Type B pancreatic cell (in vitro differentiated cells): ENCODE measurements around the gene TANGO6. TPM values are rescaled to one million over a fixed set of nuclear protein-coding genes. Genes with fewer than 3 reads are reported as not detected.

Source experiments
- DNase-seq: peaks from one replicate; pipeline ENCODE4 v3.0.0; 2021; ENCODE audit warnings: mixed read lengths; ENCODE audit not compliant: unreplicated experiment; ENCODE audit errors: extremely low spot score
- H3K27ac Mint-ChIP-seq: 2 replicates; pipeline ENCODE4 v1.8.0; 2021; ENCODE audit warnings: mild to moderate bottlenecking, mixed read lengths
- H3K27me3 Mint-ChIP-seq: 2 replicates; pipeline ENCODE4 v1.8.0; 2021; ENCODE audit warnings: mixed read lengths
- H3K36me3 Mint-ChIP-seq: 2 replicates; pipeline ENCODE4 v1.8.0; 2021; ENCODE audit warnings: mixed read lengths
- H3K4me1 Mint-ChIP-seq: one replicate; pipeline ENCODE4 v1.8.0; 2021; ENCODE audit warnings: mixed read lengths; ENCODE audit not compliant: unreplicated experiment
- H3K4me3 Mint-ChIP-seq: 2 replicates; pipeline ENCODE4 v1.8.0; 2021; ENCODE audit warnings: mild to moderate bottlenecking, mixed read lengths
- H3K9me3 Mint-ChIP-seq: 2 replicates; pipeline ENCODE4 v1.8.0; 2021; ENCODE audit warnings: mixed read lengths
- CTCF ChIP-seq: fragments of 200-600 bp; sonication (generic); conservative IDR thresholded peaks from 2 replicates; pipeline ENCODE4 v1.5.0; 2021; ENCODE audit warnings: antibody characterized with exemption, mild to moderate bottlenecking
- total RNA-seq: library from RNA; stranded (reverse); gene quantifications from 2 replicates; pipeline ENCODE4 v1.2.1, GENCODE V29; 2021; ENCODE audit warnings: low replicate concordance

TANGO6 gene
- total RNA-seq, 1 donor from 2014 or later: 13.0 TPM

DNA sequence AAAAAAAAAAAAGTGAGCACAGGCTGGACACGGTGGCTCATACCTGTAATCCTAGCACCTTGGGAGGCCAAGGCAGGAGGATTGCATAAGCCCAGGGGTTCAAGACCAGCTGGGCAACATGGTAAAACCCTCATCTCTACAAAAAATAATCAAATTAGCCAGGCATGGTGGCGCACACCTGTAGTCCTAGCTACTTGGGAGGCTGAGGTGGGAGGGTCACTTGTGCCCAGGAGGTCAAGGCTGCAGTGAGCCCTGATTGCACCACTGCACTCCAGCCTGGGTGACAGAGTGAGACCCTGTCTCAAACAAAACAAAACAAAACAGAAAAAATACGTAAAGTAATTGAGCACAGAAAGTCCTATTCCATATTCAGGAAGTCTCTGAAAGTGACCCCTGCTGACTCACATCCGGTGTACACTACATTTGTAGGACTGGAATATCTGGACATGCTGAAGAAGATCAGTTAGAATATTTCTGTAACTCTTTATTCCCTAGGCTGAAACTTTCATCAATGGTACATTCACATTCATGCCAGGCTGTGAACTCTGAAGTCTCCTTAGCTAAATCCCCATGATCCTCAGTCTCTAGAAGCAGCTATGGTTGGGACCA is 196.1 kb downstream of the TANGO6 start:
- peaks cover 6% of the 10 kb centered on the region for H3K36me3 Mint-ChIP-seq
- no peak for TF ChIP-seq CTCF
- no peaks in the 10 kb centered on the region for H3K27me3 Mint-ChIP-seq
- H3K4me1 Mint-ChIP-seq: no peaks in the 10 kb centered on the region
- no peak for DNase-seq
- H3K9me3 Mint-ChIP-seq: peaks cover 7% of the 10 kb centered on the region
- no peak overlapping the region for H3K4me3 Mint-ChIP-seq
- no peak overlapping the region for H3K27ac Mint-ChIP-seq

DNA sequence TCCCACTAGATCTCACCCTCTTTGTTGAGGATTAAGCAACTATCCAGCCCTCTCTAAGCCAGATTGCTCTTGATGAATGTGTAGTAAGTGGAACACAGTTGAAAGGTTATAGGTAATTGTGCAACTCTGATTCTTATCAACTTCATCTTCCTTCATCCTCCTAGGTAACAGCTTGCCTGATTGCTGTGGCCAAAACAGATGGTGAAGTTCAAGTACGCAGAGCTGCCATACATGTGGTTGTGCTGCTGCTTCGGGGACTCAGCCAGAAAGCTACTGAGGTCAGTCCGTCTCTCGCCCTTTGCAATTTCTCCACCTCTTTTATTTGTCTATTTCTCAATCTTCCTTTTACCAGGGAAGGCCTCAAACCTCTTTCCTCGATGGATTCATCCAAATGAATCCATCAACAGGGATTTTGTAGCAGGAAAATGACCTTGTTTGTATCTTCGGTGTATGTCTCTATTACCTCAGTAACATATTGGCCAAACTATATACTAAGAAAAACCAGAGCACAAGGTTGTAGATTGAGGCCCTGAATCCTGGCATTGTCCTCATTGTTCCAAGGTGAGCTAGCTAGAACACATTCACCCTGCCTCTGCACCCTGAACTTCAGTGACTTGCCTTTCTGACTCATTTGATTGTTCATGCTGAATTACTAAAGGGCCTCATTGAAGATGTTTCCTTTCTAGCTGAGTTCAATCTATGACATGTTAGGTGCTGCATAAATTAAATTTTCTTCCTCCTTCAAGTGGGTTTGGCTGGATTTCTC is 197.0 kb downstream of the TANGO6 start:
- Mint-ChIP-seq H3K36me3 (peaks cover 6% of the 10 kb centered on the region), H3K27ac (no peak overlapping the region), H3K27me3 (no peaks in the 10 kb centered on the region), H3K9me3 (peaks cover 7% of the 10 kb centered on the region), H3K4me3 (no peak overlapping the region), H3K4me1 (no peaks in the 10 kb centered on the region)
- DNase-seq: no peak
- TF ChIP-seq CTCF: no peak

DNA sequence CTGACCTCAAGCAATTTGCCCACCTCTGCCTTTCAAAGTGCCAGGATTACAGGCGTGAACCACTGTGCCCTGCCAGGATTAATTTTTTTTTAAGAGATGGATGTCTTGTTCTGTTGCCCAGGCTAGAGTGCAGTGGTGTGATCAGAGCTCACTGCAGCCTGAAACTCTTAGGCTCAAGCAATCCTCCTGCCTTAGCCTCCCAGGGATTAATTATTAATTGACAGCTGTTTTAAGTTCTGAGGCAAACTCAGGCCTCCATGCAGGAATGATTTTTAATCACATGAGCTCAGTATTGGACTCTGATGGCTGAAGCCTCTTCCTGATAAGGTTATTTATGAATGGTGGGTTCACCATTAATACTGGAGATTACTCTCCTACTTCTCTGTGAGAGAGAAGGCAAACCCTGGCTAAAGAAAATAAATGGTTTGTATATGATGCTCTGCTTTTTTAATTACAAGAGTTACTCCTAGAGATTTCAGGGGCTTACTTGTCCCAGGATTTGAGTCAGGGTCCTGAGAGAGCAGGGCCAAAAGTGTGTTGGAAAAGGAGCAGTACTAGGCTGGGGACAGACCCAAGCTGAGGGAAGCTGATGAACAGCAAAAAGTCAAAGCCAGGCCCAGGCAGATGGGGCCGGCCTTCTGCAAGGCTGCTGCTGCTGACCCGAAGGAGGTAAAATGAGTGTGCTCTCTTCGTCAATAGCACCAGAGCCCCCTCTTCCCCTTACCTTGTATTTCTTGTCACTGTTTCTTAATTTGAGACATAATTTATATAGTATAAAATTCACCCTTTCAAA is 205.2 kb downstream of the TANGO6 start:
- H3K36me3 Mint-ChIP-seq: no peaks in the 10 kb centered on the region
- no peaks in the 10 kb centered on the region for H3K4me1 Mint-ChIP-seq
- H3K27ac Mint-ChIP-seq: no peak overlapping the region
- H3K9me3 Mint-ChIP-seq: no peaks in the 10 kb centered on the region
- no peak for TF ChIP-seq CTCF
- DNase-seq: no peak
- no peaks in the 10 kb centered on the region for H3K27me3 Mint-ChIP-seq
- H3K4me3 Mint-ChIP-seq: no peak overlapping the region

DNA sequence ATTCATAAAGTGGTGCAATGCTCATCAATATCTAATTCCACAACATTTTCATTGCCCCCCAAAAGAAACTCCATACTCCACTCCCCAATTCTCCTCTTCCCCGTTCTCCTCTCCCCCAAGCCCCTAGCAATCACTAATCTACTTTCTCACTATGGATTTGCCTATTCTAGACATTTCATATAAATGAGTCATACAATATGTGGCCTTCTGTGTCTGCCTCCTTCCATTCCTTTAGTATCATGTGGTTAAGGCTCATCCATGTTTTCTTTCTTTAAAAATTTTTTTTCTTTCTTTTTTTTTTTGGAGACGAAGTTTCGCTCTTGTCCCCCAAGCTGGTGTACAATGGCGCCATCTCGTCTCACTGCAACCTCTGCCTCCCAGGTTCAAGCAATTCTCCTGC is 205.8 kb downstream of the TANGO6 start:
- no peak for DNase-seq
- H3K27ac Mint-ChIP-seq: no peak overlapping the region
- no peaks in the 10 kb centered on the region for H3K36me3 Mint-ChIP-seq
- TF ChIP-seq CTCF: no peak
- no peaks in the 10 kb centered on the region for H3K27me3 Mint-ChIP-seq
- no peak overlapping the region for H3K4me3 Mint-ChIP-seq
- no peaks in the 10 kb centered on the region for H3K9me3 Mint-ChIP-seq
- no peaks in the 10 kb centered on the region for H3K4me1 Mint-ChIP-seq

DNA sequence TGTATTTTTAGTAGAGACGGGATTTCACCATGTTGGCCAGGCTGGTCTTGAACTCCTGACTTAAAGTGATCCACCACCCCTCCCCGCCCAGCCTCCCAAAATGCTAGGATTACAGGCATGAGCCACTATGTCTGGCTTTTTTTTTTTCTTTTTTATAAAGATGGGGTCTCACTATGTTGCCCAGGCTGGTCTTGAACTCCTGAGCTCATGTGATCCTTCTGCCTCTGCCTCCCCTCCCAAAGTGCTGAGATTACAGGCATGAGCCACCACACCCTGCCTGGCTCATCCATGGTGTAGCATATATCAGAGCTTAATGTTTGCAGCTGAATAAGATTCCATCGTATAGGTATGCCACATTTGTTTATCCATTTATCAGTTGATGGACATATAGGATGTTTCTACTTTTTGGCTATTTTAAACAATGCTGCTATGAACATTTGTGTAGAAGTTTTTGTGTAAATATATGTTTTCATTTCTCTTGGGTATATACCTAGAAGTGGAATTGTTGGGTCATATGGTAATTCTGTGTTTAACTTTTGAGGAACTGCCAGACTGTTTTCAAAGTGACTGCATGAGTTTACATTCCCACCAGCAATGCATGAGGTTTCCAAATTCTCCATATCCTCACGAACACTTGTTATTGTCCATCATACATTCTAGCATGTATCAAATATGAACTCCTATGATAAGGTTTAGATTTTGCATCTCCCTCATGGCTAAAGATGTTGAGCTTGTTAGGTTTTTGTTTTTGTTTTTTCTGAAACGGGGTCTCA is 206.5 kb downstream of the TANGO6 start:
- no peak overlapping the region for H3K27ac Mint-ChIP-seq
- no peaks in the 10 kb centered on the region for H3K9me3 Mint-ChIP-seq
- H3K4me3 Mint-ChIP-seq: no peak overlapping the region
- H3K27me3 Mint-ChIP-seq: no peaks in the 10 kb centered on the region
- H3K4me1 Mint-ChIP-seq: no peaks in the 10 kb centered on the region
- no peak for DNase-seq
- TF ChIP-seq CTCF: no peak
- no peaks in the 10 kb centered on the region for H3K36me3 Mint-ChIP-seq
